HEK293 (cell line): ENCODE measurements around the gene RPRML.
"Not testable (repeated sequence)": the region's sequence is repeated elsewhere in the genome, so short reads cannot be mapped to it uniquely, and the experiment has no call there.

Experiments used
- ATF2 ChIP-seq: fragments of 450-650 bp; formaldehyde crosslinking; IDR thresholded peaks from 2 replicates; pipeline ENCODE4 v1.5.1; 2016; ENCODE audit warnings: missing biosample characterization, missing genetic modification characterization, low read depth
- CTCF ChIP-seq: fragments of 450-650 bp; formaldehyde crosslinking; IDR thresholded peaks from 2 replicates; pipeline ENCODE4 v1.5.1; 2016; ENCODE audit warnings: missing biosample characterization, missing genetic modification characterization
- ZNF155 ChIP-seq: fragments of 450-650 bp; formaldehyde crosslinking; IDR thresholded peaks from 2 replicates; pipeline ENCODE4 v1.5.1; 2016; ENCODE audit warnings: missing biosample characterization, missing genetic modification characterization
- ZNF398 ChIP-seq: fragments of 450-650 bp; formaldehyde crosslinking; IDR thresholded peaks from 2 replicates; pipeline ENCODE4 v1.5.1; 2017; ENCODE audit warnings: missing biosample characterization, missing genetic modification characterization
- ZNF514 ChIP-seq: fragments of 450-650 bp; formaldehyde crosslinking; IDR thresholded peaks from 2 replicates; pipeline ENCODE4 v1.5.1; 2016; ENCODE audit warnings: missing biosample characterization, missing genetic modification characterization
- ZNF677 ChIP-seq: fragments of 450-650 bp; IDR thresholded peaks from 2 replicates; pipeline ENCODE4 v1.5.0; 2018; ENCODE audit warnings: missing biosample characterization, mild to moderate bottlenecking, missing genetic modification characterization, moderate library complexity
- ZNF76 ChIP-seq: fragments of 450-650 bp; formaldehyde crosslinking; IDR thresholded peaks from 2 replicates; pipeline ENCODE4; 2016; ENCODE audit warnings: low read depth, missing biosample characterization, missing genetic modification characterization, borderline replicate concordance

- not testable (repeated sequence) for TF ChIP-seq ZNF398; ZNF677 (tag by site-specific recombination); CTCF (tag by site-specific recombination); ATF2; ZNF514; ZNF76 (tag by site-specific recombination); ZNF155 (tag by site-specific recombination)
Observed at GRCh38 chr17:46953191-46953590, 25.9 kb downstream of the RPRML start.
